ENCODE results near the gene PDE1C.

- TF ChIP-seq FOXJ3 (CRISPR knock-in tag; IDR thresholded peaks at IDR 0.05) (no peak), ZBTB33 (IDR thresholded peaks at IDR 0.05; ENCODE audit: borderline replicate concordance, low read depth) (no peak), NFIC (IDR thresholded peaks at IDR 0.05; ENCODE audit: borderline replicate concordance) (no peak), CHD2 (IDR thresholded peaks at IDR 0.05; ENCODE audit: low read length, partially characterized antibody) (no peak), REST (IDR thresholded peaks at IDR 0.05; ENCODE audit: low read depth, low read length) (no peak), POLR2AphosphoS5 (IDR thresholded peaks at IDR 0.05; ENCODE audit: low read depth, low read length) (no peak), CTCF (IDR thresholded peaks at IDR 0.05) (no peak)
Measured at GRCh38 chr7:32023376-32023775, 46.8 kb downstream of the PDE1C start.

Data from SK-N-SH (cell line).